Tibial nerve (tissue), 4 donors: ENCODE data around the gene RNF8. TPM values are rescaled to one million over a fixed set of nuclear protein-coding genes. Genes with fewer than 3 reads are reported as not detected.

Experiments used
- DNase-seq, 2 donors: peaks; one replicate each; pipeline ENCODE4 v3.0.0-alpha.2; 2019; ENCODE audit warnings: low spot score in 2 of 2
- H3K27ac ChIP-seq, 4 donors: fragments of 200-600 bp; sonication (generic) in 3 of 4; one replicate each; pipeline ENCODE4 v1.5.1; 2017 to 2019; ENCODE audit warnings: mild to moderate bottlenecking in 1 of 4
- H3K27me3 ChIP-seq, 2 donors: fragments of 200-600 bp; sonication (generic) in 1 of 2; one replicate each; pipeline versions ENCODE4 v1.5.1 to v1.6.0; 2017 to 2019
- H3K36me3 ChIP-seq, 3 donors: fragments of 200-600 bp; sonication (generic); one replicate each; pipeline ENCODE4 v1.5.1; 2018 to 2019
- H3K4me1 ChIP-seq, 4 donors: fragments of 200-600 bp; sonication (generic) in 3 of 4; one replicate each; pipeline ENCODE4 v1.5.1; 2017 to 2019
- H3K4me3 ChIP-seq, 4 donors: fragments of 200-600 bp; sonication (generic) in 3 of 4; one replicate each; pipeline ENCODE4 v1.5.1; 2017 to 2019; ENCODE audit warnings: mild to moderate bottlenecking in 1 of 4, moderate library complexity in 1 of 4
- H3K9me3 ChIP-seq, 4 donors: fragments of 200-600 bp; sonication (generic) in 3 of 4; one replicate each; pipeline ENCODE4 v1.5.1; 2017 to 2019
- EP300 ChIP-seq, 2 donors: sonication (generic); formaldehyde crosslinking; IDR thresholded peaks; one replicate each; pipeline ENCODE4 v1.6.1; 2017; ENCODE audit warnings: antibody characterized with exemption in 2 of 2, mild to moderate bottlenecking in 1 of 2
- POLR2A ChIP-seq, 2 donors: fragments of 450-650 bp; IDR thresholded peaks; one replicate each; pipeline ENCODE4 v1.6.1; 2017; ENCODE audit warnings: antibody characterized with exemption in 2 of 2, mild to moderate bottlenecking in 2 of 2, moderate library complexity in 2 of 2
- WGBS, 2 donors: methylation state at CpG; one replicate each; pipeline ENCODE4 v1.1.5; 2018; 5-methylcytosine and 5-hydroxymethylcytosine counted together
- total RNA-seq, 4 donors: library from RNA; depleted of rRNA; stranded (reverse); fragments of >200 nt; gene quantifications; one replicate each; pipeline ENCODE4 v1.1.0, GENCODE V29; 2016
- TF ChIP-seq, protein P1 (sequence below), 5 experiments: fragments of 200-600 bp in 3 of 5; fragments of 450-650 bp in 2 of 5; sonication (generic) in 3 of 5; IDR thresholded peaks; one replicate each; pipeline ENCODE4 v1.5.1; 2016 to 2019; ENCODE audit warnings: antibody characterized with exemption in 5 of 5, mild to moderate bottlenecking in 3 of 5, moderate library complexity in 2 of 5

RNF8 gene
- total RNA-seq, 4 donors from 2014 or later, result 9.2 to 12.9 (median 12.7) TPM

DNA sequence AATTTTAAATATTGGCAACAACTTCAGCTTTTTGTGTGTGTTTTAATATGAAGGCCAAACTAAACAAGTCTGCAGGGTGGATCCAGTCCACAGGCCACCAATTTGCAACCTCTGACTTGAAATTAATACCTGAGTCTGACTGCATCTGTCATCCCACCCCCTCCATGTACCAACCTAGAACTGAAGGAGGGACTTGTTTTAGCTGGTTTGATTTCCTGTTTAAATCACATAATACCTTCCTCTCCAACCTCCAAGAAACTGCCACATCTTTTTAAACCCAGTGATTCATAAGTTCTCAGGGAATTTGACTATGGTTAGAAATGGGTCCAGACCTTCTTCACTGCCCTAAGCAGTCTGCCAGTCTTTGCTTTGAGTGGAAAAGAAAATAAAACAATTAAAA is 21.6 kb downstream of the RNF8 start:
- H3K4me1 ChIP-seq, result peaks cover 0 to 9% (median 0%) of the 10 kb centered on the region in 4 donors
- H3K36me3 ChIP-seq, result peaks cover 0 to 68% (median 2%) of the 10 kb centered on the region in 3 donors
- no peak for DNase-seq
- TF ChIP-seq, protein P1, sequence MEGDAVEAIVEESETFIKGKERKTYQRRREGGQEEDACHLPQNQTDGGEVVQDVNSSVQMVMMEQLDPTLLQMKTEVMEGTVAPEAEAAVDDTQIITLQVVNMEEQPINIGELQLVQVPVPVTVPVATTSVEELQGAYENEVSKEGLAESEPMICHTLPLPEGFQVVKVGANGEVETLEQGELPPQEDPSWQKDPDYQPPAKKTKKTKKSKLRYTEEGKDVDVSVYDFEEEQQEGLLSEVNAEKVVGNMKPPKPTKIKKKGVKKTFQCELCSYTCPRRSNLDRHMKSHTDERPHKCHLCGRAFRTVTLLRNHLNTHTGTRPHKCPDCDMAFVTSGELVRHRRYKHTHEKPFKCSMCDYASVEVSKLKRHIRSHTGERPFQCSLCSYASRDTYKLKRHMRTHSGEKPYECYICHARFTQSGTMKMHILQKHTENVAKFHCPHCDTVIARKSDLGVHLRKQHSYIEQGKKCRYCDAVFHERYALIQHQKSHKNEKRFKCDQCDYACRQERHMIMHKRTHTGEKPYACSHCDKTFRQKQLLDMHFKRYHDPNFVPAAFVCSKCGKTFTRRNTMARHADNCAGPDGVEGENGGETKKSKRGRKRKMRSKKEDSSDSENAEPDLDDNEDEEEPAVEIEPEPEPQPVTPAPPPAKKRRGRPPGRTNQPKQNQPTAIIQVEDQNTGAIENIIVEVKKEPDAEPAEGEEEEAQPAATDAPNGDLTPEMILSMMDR (IDR thresholded peaks at IDR 0.05), result no peak
- no peak for TF ChIP-seq POLR2A (IDR thresholded peaks at IDR 0.05)
- no peak for TF ChIP-seq EP300 (IDR thresholded peaks at IDR 0.05)
- no peaks in the 10 kb centered on the region for H3K27me3 ChIP-seq
- H3K4me3 ChIP-seq, result no peak overlapping the region
- no peaks in the 10 kb centered on the region for H3K9me3 ChIP-seq
- no peak overlapping the region for H3K27ac ChIP-seq

DNA sequence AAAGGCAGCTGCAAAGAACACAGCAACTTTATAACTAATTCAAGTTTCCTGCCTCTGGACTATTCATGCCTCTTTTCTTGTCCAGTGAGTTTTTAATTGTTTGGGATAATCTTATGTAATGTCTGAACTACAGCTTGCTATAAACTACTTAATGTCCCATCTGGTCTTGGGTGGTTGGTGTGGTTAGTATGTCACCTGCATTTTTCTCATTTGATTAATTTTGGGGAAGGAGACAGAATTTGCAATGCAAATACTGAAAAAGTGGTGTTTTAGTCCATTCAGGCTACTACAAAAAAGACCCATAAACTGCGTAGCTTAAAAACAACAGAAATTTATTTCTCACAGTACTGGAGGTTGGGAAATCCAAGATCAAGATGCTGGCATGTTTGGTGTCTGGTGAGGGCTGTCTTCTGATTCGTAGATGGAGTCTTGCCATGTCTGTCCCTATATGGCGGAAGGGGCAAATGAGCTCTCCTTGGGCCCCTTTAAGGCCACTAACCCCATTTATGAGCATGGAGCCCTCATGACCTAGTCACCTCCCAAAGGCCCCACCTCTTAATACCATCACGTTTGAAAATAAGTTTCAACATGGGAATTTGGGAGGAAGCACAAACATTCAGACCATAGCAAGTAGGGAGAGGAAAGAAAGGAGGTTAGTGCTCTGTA is 22.4 kb downstream of the RNF8 start:
- H3K27me3 ChIP-seq, result no peaks in the 10 kb centered on the region
- H3K4me1 ChIP-seq, result peaks cover 0 to 4% (median 0%) of the 10 kb centered on the region in 4 donors
- H3K27ac ChIP-seq, result no peak overlapping the region
- DNase-seq, result no peak
- H3K4me3 ChIP-seq, result no peak overlapping the region
- TF ChIP-seq EP300 (IDR thresholded peaks at IDR 0.05), result no peak
- TF ChIP-seq, protein P1 (IDR thresholded peaks at IDR 0.05), result no peak
- no peak for TF ChIP-seq POLR2A (IDR thresholded peaks at IDR 0.05)
- H3K9me3 ChIP-seq, result no peaks in the 10 kb centered on the region
- WGBS, 2 donors, result 73 to 78% methylated on average over 4 of the region's 4 CpGs
- H3K36me3 ChIP-seq, result peaks cover 0 to 71% (median 0%) of the 10 kb centered on the region in 3 donors

GRCh38 chr6:37381579-37381978 is 27.8 kb downstream of the RNF8 start:
- Histone ChIP-seq H3K4me3 (no peak overlapping the region), H3K36me3 (peaks cover 0 to 85% (median 0%) of the 10 kb centered on the region in 3 donors)
- TF ChIP-seq EP300 (IDR thresholded peaks at IDR 0.05), result no peak
- TF ChIP-seq, protein P1 (IDR thresholded peaks at IDR 0.05), result peak in 4 of 5 experiments; percentile 19 to 37 (median 32)

GRCh38 chr6:37382994-37383765 is 29.4 kb downstream of the RNF8 start:
- no peak overlapping the region for H3K27ac ChIP-seq
- no peak overlapping the region for H3K4me3 ChIP-seq
- TF ChIP-seq POLR2A (IDR thresholded peaks at IDR 0.05) (no peak), EP300 (IDR thresholded peaks at IDR 0.05) (no peak)
- TF ChIP-seq, protein P1 (IDR thresholded peaks at IDR 0.05), result no peak
- no peaks in the 10 kb centered on the region for H3K9me3 ChIP-seq
- H3K27me3 ChIP-seq, result no peaks in the 10 kb centered on the region
- peaks cover 0 to 86% (median 0%) of the 10 kb centered on the region in 3 donors for H3K36me3 ChIP-seq
- DNase-seq, result no peak
- H3K4me1 ChIP-seq, result no peaks in the 10 kb centered on the region
- 86 to 90% methylated on average over 1 of the region's 1 CpG for WGBS, 2 donors

More at GRCh38 chr6:37381579-37381978, 27.8 kb downstream of the RNF8 start:
- WGBS, 2 donors, result 37 to 41% methylated on average over 2 of the region's 2 CpGs
- Histone ChIP-seq H3K4me1 (no peaks in the 10 kb centered on the region), H3K27ac (no peak overlapping the region), H3K9me3 (no peaks in the 10 kb centered on the region), H3K27me3 (no peaks in the 10 kb centered on the region)
- DNase-seq, result no peak

GRCh38 chr6:37388578-37388977 is 34.8 kb downstream of the RNF8 start:
- H3K4me3 ChIP-seq, result no peak overlapping the region
- peaks cover 0 to 88% (median 0%) of the 10 kb centered on the region in 3 donors for H3K36me3 ChIP-seq
- H3K4me1 ChIP-seq, result no peaks in the 10 kb centered on the region
- TF ChIP-seq, protein P1 (IDR thresholded peaks at IDR 0.05), result no peak
- no peak for TF ChIP-seq POLR2A (IDR thresholded peaks at IDR 0.05)
- no peak for TF ChIP-seq EP300 (IDR thresholded peaks at IDR 0.05)
- H3K9me3 ChIP-seq, result no peaks in the 10 kb centered on the region
- DNase-seq, result no peak
- no peaks in the 10 kb centered on the region for H3K27me3 ChIP-seq
- no peak overlapping the region for H3K27ac ChIP-seq
